SKM-1 (cell line): ENCODE data around the gene CYTH4.
A peak's percentile ranks its signal among the peaks of the same experiment; 100 is the strongest.

Experiments used
- DNase-seq: peaks from one replicate; lab custom pipeline; 2025; ENCODE audit not compliant: unreplicated experiment; lab: John Stamatoyannopoulos, UW

The CYTH4 gene

GRCh38 chr22:37269936-37270678 is 12.2 kb upstream of the CYTH4 start:
- DNase-seq: peak; percentile 28

DNA sequence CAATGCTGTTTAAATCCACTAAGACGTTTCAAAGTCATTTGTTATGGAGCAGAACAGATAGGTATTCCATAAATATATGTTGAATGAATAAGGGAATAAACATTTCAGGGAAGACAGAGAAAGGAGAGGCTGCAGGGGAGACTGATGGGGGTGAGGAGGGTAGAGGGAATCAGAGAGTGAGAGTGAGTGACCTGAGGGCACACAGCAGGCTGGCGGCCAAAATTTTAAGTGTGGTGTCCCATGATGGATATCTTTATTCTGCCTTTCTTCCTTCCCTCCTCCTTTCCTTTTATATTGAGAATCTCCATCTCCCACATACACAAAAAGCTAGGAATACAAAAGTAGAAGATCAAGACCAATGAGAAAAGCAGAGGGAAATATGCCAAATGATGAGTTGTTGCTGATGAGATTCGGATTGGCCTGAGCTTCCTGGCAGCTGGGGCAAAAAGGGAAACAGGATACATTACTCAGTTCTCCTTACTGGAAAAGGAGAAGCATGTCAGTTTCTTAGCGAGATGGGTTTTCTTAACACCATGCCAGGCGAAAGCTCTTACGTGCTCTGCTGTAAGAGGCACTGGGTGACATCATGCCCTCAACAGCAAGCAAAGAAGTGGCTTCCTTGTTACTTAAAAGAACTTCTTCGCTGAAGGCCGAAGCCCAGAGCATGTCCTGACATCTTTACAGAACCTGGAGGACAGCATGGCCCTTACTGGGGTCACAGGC is 11.2 kb upstream of the CYTH4 start:
- peak; percentile 19 for DNase-seq

DNA sequence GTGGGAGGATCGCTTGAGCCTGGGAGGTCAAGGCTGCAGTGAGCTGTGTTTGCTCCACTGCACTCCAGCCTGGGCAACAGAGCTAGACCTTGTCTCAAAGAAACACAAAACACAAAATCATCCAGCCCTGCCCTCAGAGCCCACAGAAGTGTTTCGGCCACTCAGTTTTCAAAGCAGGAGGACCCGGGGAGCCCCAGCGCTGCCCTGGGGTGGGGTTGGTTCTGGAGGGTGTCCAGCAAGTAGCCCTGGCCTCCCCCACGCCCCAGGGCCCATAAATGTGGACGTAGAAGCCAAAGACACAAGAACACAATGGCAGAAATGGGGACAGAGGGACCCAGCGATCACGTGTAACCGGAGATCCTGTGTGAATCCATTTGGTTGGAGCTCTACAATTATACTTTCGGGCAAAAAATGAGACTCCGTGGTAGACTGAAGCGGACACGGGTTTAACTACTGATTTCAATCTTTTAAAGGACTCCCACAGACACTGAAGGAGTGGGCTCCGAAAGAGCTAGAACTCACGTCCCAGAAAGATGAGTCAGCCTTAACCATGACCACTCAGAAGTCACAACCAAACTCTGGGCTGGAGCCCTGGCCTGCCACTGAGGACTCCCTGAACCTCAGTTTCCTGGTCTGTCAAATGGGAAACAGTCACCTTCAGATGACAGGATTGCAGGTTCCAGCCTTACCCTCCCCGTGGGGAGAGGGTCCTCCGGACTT is 9.0 kb upstream of the CYTH4 start:
- DNase-seq: no peak

GRCh38 chr22:37273846-37274225 is 8.5 kb upstream of the CYTH4 start:
- DNase-seq: no peak

DNA sequence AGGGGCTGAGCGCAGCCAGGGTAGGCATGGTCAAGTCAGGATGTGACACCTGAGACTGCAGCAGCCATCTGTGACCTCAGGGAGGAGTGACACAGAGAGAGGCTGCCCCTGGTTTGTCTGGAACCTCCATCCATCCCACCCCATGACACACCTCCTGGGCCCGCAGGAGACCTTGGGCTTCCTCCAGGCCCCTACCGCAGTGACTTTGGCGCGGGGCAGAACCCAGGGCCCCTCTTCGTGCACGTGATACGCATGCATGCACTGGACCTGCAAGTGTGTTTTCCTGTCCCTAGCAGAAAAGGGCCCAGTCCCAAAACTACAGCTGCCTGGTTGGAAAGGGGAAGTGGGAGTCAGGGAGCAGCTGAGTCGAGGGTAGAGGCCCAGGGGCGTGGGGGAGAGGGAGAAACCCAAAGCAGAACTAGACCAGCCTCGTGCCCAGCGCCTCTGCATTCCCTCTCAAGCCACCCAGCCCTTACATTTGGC is 7.9 kb upstream of the CYTH4 start:
- peak; percentile 18 for DNase-seq

- DNase-seq: no peak
Measured at GRCh38 chr22:37275134-37275533, 7.2 kb upstream of the CYTH4 start.

DNA sequence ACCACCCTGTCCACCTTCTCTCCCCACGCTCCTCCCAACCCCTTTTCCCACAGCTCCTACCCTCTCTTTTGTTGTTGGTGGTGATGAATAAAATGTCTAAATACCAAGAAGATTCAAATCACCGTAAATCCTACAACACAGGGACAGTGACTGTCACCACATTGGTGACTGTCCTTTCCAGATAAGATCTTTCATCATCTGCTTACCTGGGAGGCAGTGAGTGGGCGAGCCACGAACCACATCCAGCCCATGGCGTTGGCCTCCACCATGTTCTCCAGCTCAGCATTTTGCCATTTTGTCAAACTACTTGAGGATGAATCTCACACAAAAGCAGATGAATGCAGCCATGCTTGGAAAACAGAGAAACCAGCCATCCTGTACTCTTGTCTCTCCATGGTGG is 6.7 kb upstream of the CYTH4 start:
- no peak for DNase-seq

- no peak for DNase-seq
Measured at GRCh38 chr22:37276776-37277175, 5.5 kb upstream of the CYTH4 start.

GRCh38 chr22:37277384-37277783 is 4.9 kb upstream of the CYTH4 start:
- DNase-seq: no peak

GRCh38 chr22:37278261-37278660 is 4.0 kb upstream of the CYTH4 start:
- no peak for DNase-seq

- DNase-seq: peak; percentile 82
Measured at GRCh38 chr22:37279331-37280181, 2.8 kb upstream of the CYTH4 start.

- DNase-seq: no peak
Measured at GRCh38 chr22:37280718-37281117, 1.6 kb upstream of the CYTH4 start.

GRCh38 chr22:37281195-37281594 is 1.1 kb upstream of the CYTH4 start:
- no peak for DNase-seq

DNA sequence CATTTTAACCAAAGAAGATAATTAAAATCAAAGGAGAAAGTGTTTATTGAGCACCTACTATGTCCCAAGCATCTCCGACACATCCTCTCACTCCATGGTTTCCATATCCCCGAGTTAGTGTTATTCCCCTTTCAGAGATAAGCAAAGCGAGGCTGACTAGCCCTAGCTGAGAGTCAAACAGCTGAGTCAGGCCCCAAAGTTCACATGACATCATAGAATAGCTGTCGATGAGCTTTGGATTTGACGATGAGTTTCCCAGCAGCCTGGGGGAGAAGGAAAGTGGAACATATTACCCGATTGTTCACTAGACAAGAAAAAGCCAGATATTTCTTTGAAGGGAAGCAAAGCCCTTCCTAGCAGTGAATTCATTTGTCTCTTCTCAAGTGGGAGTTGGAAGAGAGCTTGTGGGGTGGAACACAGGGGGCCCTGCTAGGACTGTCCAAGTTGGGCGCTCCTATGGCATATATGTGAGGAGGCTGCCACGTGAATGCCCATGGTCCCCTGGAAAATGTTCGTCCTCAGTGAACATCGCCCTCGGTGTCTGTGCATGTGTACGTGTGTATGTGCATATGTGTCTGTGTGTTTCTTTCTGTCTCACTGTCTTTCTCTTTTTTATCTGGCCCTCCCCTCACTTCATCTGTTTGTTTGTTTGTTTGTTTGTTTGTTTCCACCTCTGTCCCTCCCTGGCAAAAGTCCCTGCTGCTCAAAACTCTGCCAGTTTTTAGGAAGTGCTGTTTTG is 493 bp upstream of the CYTH4 start:
- no peak for DNase-seq

DNA sequence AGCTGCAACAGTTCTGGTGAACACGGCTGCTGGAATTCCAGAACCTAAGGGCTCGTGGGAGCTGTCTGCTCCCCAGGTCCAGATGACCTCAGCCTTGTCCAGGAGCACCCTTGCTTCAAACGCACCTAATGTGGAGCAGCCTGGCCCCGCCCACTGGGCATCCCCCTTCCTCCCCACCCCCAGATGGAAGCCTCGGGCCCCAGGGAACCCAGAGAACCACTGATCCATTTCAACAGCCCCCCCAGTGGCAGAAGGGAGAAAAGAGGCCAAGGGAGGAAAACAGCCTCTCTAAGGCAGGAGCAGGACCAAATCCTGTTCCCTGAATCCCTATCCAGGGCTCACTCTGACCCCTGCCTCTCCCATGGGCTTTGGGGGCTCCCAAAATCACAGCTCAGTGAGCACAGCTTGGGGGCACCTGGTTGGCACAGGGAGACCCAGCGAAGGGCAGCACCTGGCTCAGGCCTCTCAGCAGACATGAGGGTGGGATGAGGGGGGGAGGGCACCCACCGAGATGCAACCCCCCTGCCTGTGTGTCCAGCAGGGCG is 1.2 kb downstream of the CYTH4 start:
- peak; percentile 22 for DNase-seq

- no peak for DNase-seq
Measured at GRCh38 chr22:37284126-37284804, 2.0 kb downstream of the CYTH4 start.

- DNase-seq: peak; percentile 98
Measured at GRCh38 chr22:37284805-37285355, 2.6 kb downstream of the CYTH4 start.

DNA sequence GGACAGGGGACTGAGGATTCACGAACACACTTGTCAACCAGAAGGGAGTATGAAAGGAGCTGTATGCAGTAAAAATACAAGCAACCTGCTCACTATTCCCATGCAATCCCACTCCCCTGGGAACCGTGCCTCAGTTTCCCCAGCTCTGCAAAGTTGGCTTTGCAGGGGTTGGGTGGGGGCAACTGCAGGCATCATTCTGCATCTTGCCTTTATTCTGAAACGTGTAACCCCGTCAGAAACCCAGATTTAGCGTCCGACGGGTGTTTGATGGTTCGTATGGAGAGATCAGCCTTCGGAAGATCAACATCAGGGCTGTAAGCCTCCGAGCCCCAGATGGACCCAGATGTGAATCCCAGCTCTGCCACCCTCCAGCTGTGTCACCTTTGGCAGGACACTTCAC is 3.6 kb downstream of the CYTH4 start:
- DNase-seq: no peak

- DNase-seq: no peak
Measured at GRCh38 chr22:37287550-37287951, 5.2 kb downstream of the CYTH4 start.
